GM19397 (cell line): ENCODE results near the gene SSH2.
A peak's percentile ranks its signal among the peaks of the same experiment; 100 is the strongest.
"Not testable (repeated sequence)": the region's sequence is repeated elsewhere in the genome, so short reads cannot be mapped to it uniquely, and the experiment has no call there.

Experiments used
- ATAC-seq: cut with Tn5 transposase; IDR thresholded peaks from one replicate; pipeline ENCODE4 v1.9.1; 2021; ENCODE audit warnings: mild to moderate bottlenecking, moderate library complexity; ENCODE audit not compliant: unreplicated experiment

Gene SSH2

GRCh38 chr17:29782917-29783316 is 147.1 kb downstream of the SSH2 start:
- no peak for ATAC-seq

- ATAC-seq, result not testable (repeated sequence)
Measured at GRCh38 chr17:29779812-29780190, 150.2 kb downstream of the SSH2 start.

GRCh38 chr17:29778956-29779811 is 150.8 kb downstream of the SSH2 start:
- ATAC-seq, result no peak

- ATAC-seq, result no peak
Measured at GRCh38 chr17:29777663-29778062, 152.4 kb downstream of the SSH2 start.

GRCh38 chr17:29776026-29776425 is 154.0 kb downstream of the SSH2 start:
- no peak for ATAC-seq

- no peak for ATAC-seq
Measured at GRCh38 chr17:29772981-29773380, 157.0 kb downstream of the SSH2 start.

GRCh38 chr17:29771546-29771945 is 158.5 kb downstream of the SSH2 start:
- ATAC-seq, result no peak

GRCh38 chr17:29769225-29769624 is 160.8 kb downstream of the SSH2 start:
- no peak for ATAC-seq

GRCh38 chr17:29766796-29767327 is 163.2 kb downstream of the SSH2 start:
- ATAC-seq, result no peak

- no peak for ATAC-seq
Measured at GRCh38 chr17:29764748-29765147, 165.3 kb downstream of the SSH2 start.

GRCh38 chr17:29764217-29764616 is 165.8 kb downstream of the SSH2 start:
- no peak for ATAC-seq

- ATAC-seq, result no peak
Measured at GRCh38 chr17:29763273-29763672, 166.8 kb downstream of the SSH2 start.

GRCh38 chr17:29761040-29761761 is 168.8 kb downstream of the SSH2 start:
- ATAC-seq, result peak; percentile 89

- ATAC-seq, result peak; percentile 3
Measured at GRCh38 chr17:29760279-29761039, 169.6 kb downstream of the SSH2 start.

- ATAC-seq, result no peak
Measured at GRCh38 chr17:29758255-29758654, 171.8 kb downstream of the SSH2 start.

- no peak for ATAC-seq
Measured at GRCh38 chr17:29757788-29758187, 172.2 kb downstream of the SSH2 start.

GRCh38 chr17:29753845-29754439 is 176.1 kb downstream of the SSH2 start:
- ATAC-seq, result peak; percentile 59

GRCh38 chr17:29749045-29749825 is 180.8 kb downstream of the SSH2 start:
- no peak for ATAC-seq

GRCh38 chr17:29748400-29748799 is 181.6 kb downstream of the SSH2 start:
- no peak for ATAC-seq

GRCh38 chr17:29747660-29748059 is 182.4 kb downstream of the SSH2 start:
- ATAC-seq, result no peak
